ENCODE measurements around the gene CYP21A2.

The CYP21A2 gene

GRCh38 chr6:32083812-32084768 is 45.9 kb downstream of the CYP21A2 start:
- no peak for DNase-seq (ENCODE audit: low spot score)

DNA sequence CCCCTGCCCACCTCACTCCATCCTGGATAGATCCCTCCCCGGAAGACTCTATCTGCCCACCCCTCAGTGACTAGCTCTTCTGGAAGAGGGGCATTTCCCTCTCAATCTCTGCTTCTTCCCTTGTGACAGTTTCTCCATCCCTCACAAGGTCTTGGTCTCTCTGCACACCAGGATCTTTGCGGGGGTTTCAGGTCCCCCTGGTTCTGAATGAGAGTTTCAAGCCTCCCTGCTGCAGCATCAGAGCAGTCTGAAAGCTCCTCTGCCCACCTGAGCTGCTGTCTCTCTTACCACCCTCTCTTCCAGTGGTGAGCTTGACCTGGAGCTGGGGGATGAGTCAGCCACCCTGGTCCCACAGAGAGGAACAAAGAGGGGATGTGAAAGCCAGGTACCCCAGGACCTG is 46.6 kb downstream of the CYP21A2 start:
- no peak for DNase-seq (ENCODE audit: low spot score)

- DNase-seq (ENCODE audit: low spot score), result no peak
These were observed 47.7 kb downstream of the CYP21A2 start for GRCh38 chr6:32085759-32086459.

GRCh38 chr6:32086661-32087573 is 48.7 kb downstream of the CYP21A2 start:
- no peak for DNase-seq (ENCODE audit: low spot score)

GRCh38 chr6:32087574-32088486 is 49.6 kb downstream of the CYP21A2 start:
- peak; percentile 83 for DNase-seq (ENCODE audit: low spot score)

- DNase-seq (ENCODE audit: low spot score), result no peak
These were observed 50.4 kb downstream of the CYP21A2 start for GRCh38 chr6:32088487-32089049.

DNA sequence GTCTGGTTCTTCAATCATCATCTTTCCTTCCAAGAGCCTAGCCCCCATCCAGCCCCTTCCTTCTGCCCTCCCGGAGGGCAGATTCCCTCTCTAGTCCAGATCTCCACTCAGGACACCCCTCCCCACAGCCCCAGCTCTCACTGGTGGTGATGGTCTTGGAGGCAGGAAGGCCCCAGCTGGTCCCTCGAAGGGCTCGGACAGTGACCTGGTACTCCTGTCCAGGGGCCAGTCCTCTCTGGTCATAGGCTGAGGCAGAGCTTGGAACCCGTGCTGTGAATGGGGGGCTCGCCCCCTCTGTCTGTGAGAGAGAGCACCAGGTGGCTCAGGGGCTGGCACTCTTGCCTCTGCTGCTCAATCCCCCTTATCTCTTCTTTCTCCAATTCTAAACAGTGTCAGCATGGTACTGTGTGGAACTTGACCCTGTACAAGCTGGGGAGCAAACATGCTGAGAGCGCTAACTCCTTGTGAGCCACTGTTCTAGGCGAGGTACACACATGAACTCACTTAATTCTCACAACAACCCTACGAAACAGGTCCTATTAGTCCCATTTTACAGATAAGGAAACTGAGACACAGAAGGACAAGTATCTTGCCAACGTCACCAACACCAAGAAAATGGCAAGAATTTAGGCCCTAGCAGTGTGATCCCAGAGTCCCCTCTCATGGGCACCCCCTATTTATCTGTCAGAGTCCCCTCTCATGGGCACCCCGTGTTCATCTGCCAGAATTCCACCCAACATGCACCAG is 51.0 kb downstream of the CYP21A2 start:
- DNase-seq (ENCODE audit: low spot score), result no peak
